ENCODE measurements around the gene KLHL4.
"Not testable (repeated sequence)": the region's sequence is repeated elsewhere in the genome, so short reads cannot be mapped to it uniquely, and the experiment has no call there.

KLHL4 gene

GRCh38 chrX:87689218-87689617 lies 171.6 kb downstream of the KLHL4 start:
- ATAC-seq (ENCODE audit: low read depth); H3K4me1 Mint-ChIP-seq; H3K36me3 Mint-ChIP-seq; H3K27ac Mint-ChIP-seq; H3K4me3 Mint-ChIP-seq; H3K9me3 Mint-ChIP-seq; DNase-seq (ENCODE audit: low spot score in 2 of 2); H3K27me3 Mint-ChIP-seq: not testable (repeated sequence)

- peaks cover 4% of the 10 kb centered on the region for H3K9me3 Mint-ChIP-seq
- H3K27ac Mint-ChIP-seq, result no peak overlapping the region
- no peak for DNase-seq (ENCODE audit: low spot score in 2 of 2)
- no peaks in the 10 kb centered on the region for H3K36me3 Mint-ChIP-seq
- ATAC-seq (ENCODE audit: low read depth), result no peak
- H3K4me1 Mint-ChIP-seq, result no peaks in the 10 kb centered on the region
- H3K4me3 Mint-ChIP-seq, result no peak overlapping the region
- no peaks in the 10 kb centered on the region for H3K27me3 Mint-ChIP-seq
These were observed 175.6 kb downstream of the KLHL4 start for GRCh38 chrX:87693204-87693603.

- no peaks in the 10 kb centered on the region for H3K4me1 Mint-ChIP-seq
- DNase-seq (ENCODE audit: low spot score in 2 of 2) (no peak), ATAC-seq (ENCODE audit: low read depth) (no peak)
- no peak overlapping the region for H3K4me3 Mint-ChIP-seq
- no peaks in the 10 kb centered on the region for H3K36me3 Mint-ChIP-seq
- no peaks in the 10 kb centered on the region for H3K27me3 Mint-ChIP-seq
- H3K27ac Mint-ChIP-seq, result no peak overlapping the region
- peaks cover 5% of the 10 kb centered on the region for H3K9me3 Mint-ChIP-seq
These were observed 179.8 kb downstream of the KLHL4 start for GRCh38 chrX:87697409-87697808.

GRCh38 chrX:87702795-87703194 lies 185.2 kb downstream of the KLHL4 start:
- no peak for ATAC-seq (ENCODE audit: low read depth)
- no peak overlapping the region for H3K27ac Mint-ChIP-seq
- H3K36me3 Mint-ChIP-seq, result no peaks in the 10 kb centered on the region
- H3K4me1 Mint-ChIP-seq, result no peaks in the 10 kb centered on the region
- H3K27me3 Mint-ChIP-seq, result no peaks in the 10 kb centered on the region
- H3K4me3 Mint-ChIP-seq, result no peak overlapping the region
- no peak for DNase-seq (ENCODE audit: low spot score in 2 of 2)
- H3K9me3 Mint-ChIP-seq, result peaks cover 2% of the 10 kb centered on the region

GRCh38 chrX:87703469-87703868 lies 185.9 kb downstream of the KLHL4 start:
- not testable (repeated sequence) for ATAC-seq (ENCODE audit: low read depth); H3K27ac Mint-ChIP-seq; H3K4me1 Mint-ChIP-seq; H3K36me3 Mint-ChIP-seq; H3K4me3 Mint-ChIP-seq; DNase-seq (ENCODE audit: low spot score in 2 of 2); H3K27me3 Mint-ChIP-seq; H3K9me3 Mint-ChIP-seq

- H3K27ac Mint-ChIP-seq, result no peak overlapping the region
- peaks cover 6% of the 10 kb centered on the region for H3K9me3 Mint-ChIP-seq
- H3K27me3 Mint-ChIP-seq, result no peaks in the 10 kb centered on the region
- no peak overlapping the region for H3K4me3 Mint-ChIP-seq
- DNase-seq (ENCODE audit: low spot score in 2 of 2), result no peak
- peaks cover 2% of the 10 kb centered on the region for H3K36me3 Mint-ChIP-seq
- ATAC-seq (ENCODE audit: low read depth), result no peak
- H3K4me1 Mint-ChIP-seq, result no peaks in the 10 kb centered on the region
These were observed 188.5 kb downstream of the KLHL4 start for GRCh38 chrX:87706134-87706533.

- peaks cover 6% of the 10 kb centered on the region for H3K9me3 Mint-ChIP-seq
- H3K27me3 Mint-ChIP-seq, result no peaks in the 10 kb centered on the region
- H3K27ac Mint-ChIP-seq, result no peak overlapping the region
- no peak for DNase-seq (ENCODE audit: low spot score in 2 of 2)
- no peak overlapping the region for H3K4me3 Mint-ChIP-seq
- ATAC-seq (ENCODE audit: low read depth), result no peak
- no peaks in the 10 kb centered on the region for H3K4me1 Mint-ChIP-seq
- peaks cover 2% of the 10 kb centered on the region for H3K36me3 Mint-ChIP-seq
These were observed 193.0 kb downstream of the KLHL4 start for GRCh38 chrX:87710580-87710979.
